Retinal pigment epithelial cell (primary cell): ENCODE results near the gene MRPL41.
"Not testable (repeated sequence)": the region's sequence is repeated elsewhere in the genome, so short reads cannot be mapped to it uniquely, and the experiment has no call there.

ENCODE experiments used
- DNase-seq: peaks from one replicate; pipeline ENCODE4 v3.0.0-alpha.2; 2010; ENCODE audit warnings: low read depth
- H3K4me3 ChIP-seq: 2 replicates; pipeline ENCODE4 v1.5.1; 2011; ENCODE audit warnings: mild to moderate bottlenecking, low read length, control low read depth, moderate library complexity
- TF ChIP-seq, protein P1 (sequence below): conservative IDR thresholded peaks from 2 replicates; pipeline ENCODE4 v1.5.1; 2011; ENCODE audit warnings: low read depth, low read length, control low read depth, inconsistent platforms

MRPL41 gene

DNA sequence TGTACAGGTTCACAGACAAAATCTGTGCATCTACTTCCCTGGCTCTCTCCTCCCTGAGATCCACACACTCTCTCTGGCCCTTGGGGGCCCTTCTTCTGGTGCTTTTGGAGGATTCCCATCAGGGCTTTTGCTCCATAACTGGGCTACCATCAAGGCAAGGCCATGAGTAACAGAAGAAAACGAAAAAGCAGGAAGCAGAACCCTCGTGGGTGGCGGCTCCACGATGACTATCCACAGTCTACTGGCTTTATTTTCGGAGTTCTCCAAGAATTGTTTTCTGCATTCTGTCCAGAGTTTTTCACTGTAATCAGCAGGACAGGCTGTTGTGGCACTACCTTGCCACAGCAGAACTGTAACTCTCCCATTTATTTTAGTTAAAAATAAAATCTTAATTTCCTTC, 21.3 kb upstream of the MRPL41 start:
- H3K4me3 ChIP-seq, result no peak overlapping the region
- TF ChIP-seq, protein P1, sequence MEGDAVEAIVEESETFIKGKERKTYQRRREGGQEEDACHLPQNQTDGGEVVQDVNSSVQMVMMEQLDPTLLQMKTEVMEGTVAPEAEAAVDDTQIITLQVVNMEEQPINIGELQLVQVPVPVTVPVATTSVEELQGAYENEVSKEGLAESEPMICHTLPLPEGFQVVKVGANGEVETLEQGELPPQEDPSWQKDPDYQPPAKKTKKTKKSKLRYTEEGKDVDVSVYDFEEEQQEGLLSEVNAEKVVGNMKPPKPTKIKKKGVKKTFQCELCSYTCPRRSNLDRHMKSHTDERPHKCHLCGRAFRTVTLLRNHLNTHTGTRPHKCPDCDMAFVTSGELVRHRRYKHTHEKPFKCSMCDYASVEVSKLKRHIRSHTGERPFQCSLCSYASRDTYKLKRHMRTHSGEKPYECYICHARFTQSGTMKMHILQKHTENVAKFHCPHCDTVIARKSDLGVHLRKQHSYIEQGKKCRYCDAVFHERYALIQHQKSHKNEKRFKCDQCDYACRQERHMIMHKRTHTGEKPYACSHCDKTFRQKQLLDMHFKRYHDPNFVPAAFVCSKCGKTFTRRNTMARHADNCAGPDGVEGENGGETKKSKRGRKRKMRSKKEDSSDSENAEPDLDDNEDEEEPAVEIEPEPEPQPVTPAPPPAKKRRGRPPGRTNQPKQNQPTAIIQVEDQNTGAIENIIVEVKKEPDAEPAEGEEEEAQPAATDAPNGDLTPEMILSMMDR, result no peak
- DNase-seq, result no peak

DNA sequence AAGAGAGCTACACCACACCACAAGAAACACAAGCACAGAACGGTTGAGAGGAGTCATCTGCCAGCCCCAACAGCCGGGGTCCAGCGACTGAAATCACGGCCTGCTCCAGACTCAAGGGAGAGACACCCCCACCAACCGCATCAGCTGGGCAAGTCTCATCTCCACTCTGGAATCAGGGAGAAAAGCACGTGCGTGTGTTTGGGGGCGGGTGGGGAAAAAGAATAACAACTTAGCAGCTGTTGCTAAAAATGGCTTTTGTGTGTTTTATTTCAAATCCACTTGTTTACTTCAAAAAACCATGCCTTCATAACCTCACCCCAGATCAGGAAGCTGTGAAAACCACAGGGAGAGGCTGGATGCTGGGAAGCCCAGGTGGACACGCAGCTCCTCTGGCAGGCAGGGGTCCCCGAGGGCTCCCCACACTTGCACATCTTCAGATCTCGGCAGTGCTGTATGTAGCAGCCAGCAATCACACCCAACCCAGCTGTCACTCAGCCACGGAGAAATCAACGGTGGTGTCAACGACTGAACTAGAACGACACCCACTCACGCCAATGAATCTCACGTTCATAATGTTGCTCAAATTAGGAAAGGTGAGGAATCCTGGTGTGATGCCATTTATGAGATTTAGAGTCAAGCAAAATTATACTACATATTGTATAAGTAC, 20.4 kb upstream of the MRPL41 start:
- DNase-seq, result no peak
- H3K4me3 ChIP-seq, result no peak overlapping the region
- TF ChIP-seq, protein P1, result no peak

DNA sequence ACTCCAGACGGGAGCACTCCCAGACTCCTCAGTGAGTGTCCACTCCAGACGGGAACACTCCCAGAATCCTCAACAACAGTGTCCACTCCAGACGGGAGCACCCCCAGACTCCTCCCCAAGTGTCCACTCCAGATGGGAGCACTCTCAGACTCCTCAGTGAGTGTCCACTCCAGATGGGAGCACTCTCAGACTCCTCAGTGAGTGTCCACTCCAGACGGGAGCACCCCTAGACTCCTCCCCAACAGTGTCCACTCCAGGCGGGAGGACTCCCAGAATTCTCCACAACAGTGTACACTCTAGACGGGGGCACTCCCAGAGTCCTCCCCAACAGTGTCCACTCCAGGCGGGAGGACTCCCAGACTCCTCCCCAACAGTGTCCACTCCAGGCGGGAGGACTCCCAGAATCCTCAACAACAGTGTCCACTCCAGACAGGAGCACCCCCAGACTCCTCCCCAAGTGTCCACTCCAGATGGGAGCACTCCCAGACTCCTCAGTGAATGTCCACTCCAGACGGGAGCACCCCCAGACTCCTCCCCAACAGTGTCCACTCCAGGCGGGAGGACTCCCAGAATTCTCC, 18.7 kb upstream of the MRPL41 start:
- not testable (repeated sequence) for H3K4me3 ChIP-seq, DNase-seq

DNA sequence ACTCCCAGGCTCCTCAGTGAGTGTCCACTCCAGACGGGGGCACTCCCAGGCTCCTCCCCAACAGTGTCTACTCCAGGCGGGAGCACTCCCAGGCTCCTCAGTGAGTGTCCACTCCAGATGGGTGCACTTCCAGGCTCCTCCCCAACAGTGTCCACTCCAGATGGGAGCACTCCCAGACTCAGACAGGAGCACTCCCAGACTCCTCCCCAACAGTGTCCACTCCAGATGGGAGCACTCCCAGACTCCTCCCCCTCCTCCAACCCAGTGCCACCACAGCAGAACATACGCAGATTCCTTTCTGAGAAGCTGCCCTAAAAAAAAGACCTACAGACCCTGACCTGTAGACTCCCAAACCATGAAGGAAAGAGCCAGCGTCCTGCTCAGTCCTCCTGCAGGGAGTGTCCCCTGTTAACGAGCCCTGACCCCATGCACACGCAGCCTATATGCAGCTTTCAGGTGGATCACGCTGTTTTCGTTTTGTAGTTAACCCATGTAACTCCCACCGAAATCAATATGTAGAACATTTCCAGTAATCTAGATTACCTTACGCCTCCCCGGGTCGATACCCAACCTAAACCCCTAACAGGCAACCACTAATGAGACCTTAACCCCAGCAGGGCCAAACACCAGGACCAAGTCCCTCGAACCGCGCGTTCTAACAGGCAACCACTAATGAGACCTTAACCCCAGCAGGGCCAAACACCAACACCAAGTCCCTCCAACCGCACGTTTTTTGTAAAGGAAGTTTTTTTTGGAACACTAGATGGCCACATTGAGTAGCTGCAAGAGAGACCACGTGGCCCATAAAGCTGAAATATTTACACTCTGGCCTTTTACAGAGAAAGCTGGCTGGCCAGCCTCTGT, 17.2 kb upstream of the MRPL41 start:
- no peak overlapping the region for H3K4me3 ChIP-seq
- DNase-seq, result no peak
- TF ChIP-seq, protein P1, result peak; percentile 84

DNA sequence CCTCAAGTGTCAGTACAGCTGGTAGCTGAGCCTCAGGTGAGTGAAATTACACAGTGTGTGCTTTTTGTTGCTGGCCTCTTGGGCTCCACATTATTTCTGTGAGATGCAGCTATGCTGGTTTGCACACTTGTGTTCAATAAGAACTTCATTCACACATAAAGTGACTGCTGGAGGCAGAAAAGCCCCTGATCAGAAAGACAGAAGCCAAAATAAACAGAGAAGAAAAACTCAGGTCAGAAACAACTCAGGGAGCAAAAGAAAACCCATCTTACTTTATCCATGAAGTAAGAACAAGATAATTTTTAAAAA, 16.6 kb upstream of the MRPL41 start:
- H3K4me3 ChIP-seq, result no peak overlapping the region
- DNase-seq, result no peak
- TF ChIP-seq, protein P1, result no peak

DNA sequence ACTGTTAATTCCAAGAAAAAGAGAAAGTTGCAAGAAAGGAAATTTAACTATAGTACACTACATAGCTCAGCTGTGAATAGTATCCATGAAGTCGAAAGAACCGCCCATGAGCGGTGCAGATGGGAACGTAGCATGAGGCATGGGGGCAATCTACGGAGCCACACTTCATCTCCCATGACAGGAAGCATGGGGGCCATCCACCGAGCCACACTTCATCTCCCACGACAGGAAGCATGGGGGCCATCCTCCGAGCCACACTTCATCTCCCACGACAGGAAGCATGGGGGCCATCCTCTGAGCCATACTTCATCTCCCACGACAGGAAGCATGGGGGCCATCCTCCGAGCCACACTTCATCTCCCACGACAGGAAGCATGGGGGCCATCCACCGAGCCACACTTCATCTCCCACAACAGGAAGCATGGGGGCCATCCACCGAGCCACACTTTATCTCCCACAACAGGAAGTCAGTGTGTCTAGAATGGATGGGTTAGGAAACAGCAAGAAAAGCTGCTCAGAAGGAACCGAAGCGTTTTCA, 15.0 kb upstream of the MRPL41 start:
- not testable (repeated sequence) for H3K4me3 ChIP-seq, DNase-seq

DNA sequence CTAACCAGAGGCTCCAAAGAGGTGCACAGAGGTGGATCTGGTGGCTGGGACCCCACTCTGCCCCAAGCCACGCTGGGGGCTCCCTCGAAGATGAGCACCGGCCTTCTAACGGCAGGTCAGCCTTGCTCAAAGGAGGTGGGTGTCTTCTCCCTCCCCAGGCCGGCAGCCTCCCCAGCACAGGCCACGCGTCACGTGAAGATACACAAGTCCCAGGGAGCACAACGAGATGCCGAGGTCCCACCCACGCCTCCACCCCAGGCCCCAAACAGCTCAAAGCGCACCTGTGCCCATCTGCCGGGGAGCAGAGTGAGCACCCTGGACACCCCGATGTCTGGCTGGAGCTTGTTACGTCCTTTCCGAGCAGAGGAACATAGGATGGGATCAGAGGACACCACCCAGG, 13.6 kb upstream of the MRPL41 start:
- no peak overlapping the region for H3K4me3 ChIP-seq
- TF ChIP-seq, protein P1, result no peak
- no peak for DNase-seq

DNA sequence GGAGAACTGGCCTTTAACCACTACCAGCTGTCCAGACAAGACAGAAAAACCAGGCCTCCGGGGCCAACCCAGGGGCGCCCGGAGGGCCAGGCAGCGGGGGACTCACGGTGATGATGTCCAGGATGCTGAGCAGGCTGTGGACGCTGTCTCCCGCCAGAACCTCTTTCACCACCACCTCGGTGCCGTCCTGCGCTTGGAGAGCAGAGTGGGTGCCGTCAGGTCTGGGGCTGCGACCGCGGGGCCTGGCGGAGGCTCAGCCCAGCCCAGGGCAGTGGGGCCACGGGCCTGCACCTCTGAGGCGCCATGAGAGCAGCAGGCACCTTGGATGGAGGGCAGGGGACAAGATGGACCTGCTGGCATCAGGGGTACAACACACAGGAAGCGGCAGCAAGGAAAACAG, 11.1 kb upstream of the MRPL41 start:
- TF ChIP-seq, protein P1, result no peak
- H3K4me3 ChIP-seq, result no peak overlapping the region
- DNase-seq, result no peak
